AG09309 (cell line): ENCODE results near the gene PLCXD1.
"Not testable (repeated sequence)": the region's sequence is repeated elsewhere in the genome, so short reads cannot be mapped to it uniquely, and the experiment has no call there.

Experiments used
- DNase-seq: peaks from one replicate; pipeline ENCODE4 v3.0.0-alpha.2; 2010; ENCODE audit warnings: low read depth
- H3K4me3 ChIP-seq: 2 replicates; pipeline ENCODE4 v1.5.1; 2011; ENCODE audit warnings: mild to moderate bottlenecking, low read depth, low read length, moderate library complexity; ENCODE audit not compliant: control insufficient read depth
- CTCF ChIP-seq: IDR thresholded peaks from 2 replicates; pipeline ENCODE4 v1.5.1; 2011; ENCODE audit warnings: mild to moderate bottlenecking, low read depth, low read length, inconsistent platforms; ENCODE audit not compliant: insufficient read depth, control insufficient read depth; ENCODE audit errors: missing control alignments

PLCXD1 gene

GRCh38 chrX:318739-319578 is 37.8 kb downstream of the PLCXD1 start, which contains the start of gene GTPBP6:
TSS of gene GTPBP6 (minus strand) at chrX:318796. CDS start at chrX:318787, 9 bp downstream.
- no peak for TF ChIP-seq CTCF
- peak; percentile 99 for DNase-seq
- peak within 1 kb of the TSS; percentile 69 for H3K4me3 ChIP-seq

- no peak for DNase-seq
- H3K4me3 ChIP-seq = peak overlapping the region; percentile 69
- no peak for TF ChIP-seq CTCF
Measured at GRCh38 chrX:319579-320125, 38.5 kb downstream of the PLCXD1 start.

GRCh38 chrX:320126-320783 is 39.1 kb downstream of the PLCXD1 start:
- DNase-seq = no peak
- TF ChIP-seq CTCF = no peak
- H3K4me3 ChIP-seq = peak overlapping the region; percentile 69

GRCh38 chrX:323721-324628 is 42.8 kb downstream of the PLCXD1 start:
- peak; percentile 25 for TF ChIP-seq CTCF
- DNase-seq = no peak
- H3K4me3 ChIP-seq = no peak overlapping the region

GRCh38 chrX:324664-325063 is 43.5 kb downstream of the PLCXD1 start:
- not testable (repeated sequence) for H3K4me3 ChIP-seq, DNase-seq
- peak; percentile 43 for TF ChIP-seq CTCF

GRCh38 chrX:327660-328126 is 46.5 kb downstream of the PLCXD1 start:
- no peak for TF ChIP-seq CTCF
- DNase-seq = no peak
- H3K4me3 ChIP-seq = no peak overlapping the region
